KOPT-K1 (cell line): Measurements from ENCODE around the gene SLMAP.
A peak's percentile ranks its signal among the peaks of the same experiment; 100 is the strongest.

Experiments used
- H3K27ac ChIP-seq: fragments of 200-600 bp; sonication (generic); 2 replicates; pipeline ENCODE4 v1.5.1; 2016; ENCODE audit warnings: antibody characterized with exemption, mild to moderate bottlenecking, low read depth, low read length; ENCODE audit not compliant: poor library complexity, severe bottlenecking
- H3K36me3 ChIP-seq: fragments of 200-600 bp; sonication (generic); 2 replicates; pipeline ENCODE4 v1.5.1; 2017; ENCODE audit warnings: antibody characterized with exemption, mild to moderate bottlenecking, low read length, moderate library complexity; ENCODE audit not compliant: insufficient read depth
- H3K9me3 ChIP-seq: fragments of 200-600 bp; sonication (generic); 2 replicates; pipeline ENCODE4 v1.5.1; 2017; ENCODE audit warnings: antibody characterized with exemption, low read length, mild to moderate bottlenecking; ENCODE audit not compliant: insufficient read depth, poor library complexity, severe bottlenecking

Gene SLMAP

DNA sequence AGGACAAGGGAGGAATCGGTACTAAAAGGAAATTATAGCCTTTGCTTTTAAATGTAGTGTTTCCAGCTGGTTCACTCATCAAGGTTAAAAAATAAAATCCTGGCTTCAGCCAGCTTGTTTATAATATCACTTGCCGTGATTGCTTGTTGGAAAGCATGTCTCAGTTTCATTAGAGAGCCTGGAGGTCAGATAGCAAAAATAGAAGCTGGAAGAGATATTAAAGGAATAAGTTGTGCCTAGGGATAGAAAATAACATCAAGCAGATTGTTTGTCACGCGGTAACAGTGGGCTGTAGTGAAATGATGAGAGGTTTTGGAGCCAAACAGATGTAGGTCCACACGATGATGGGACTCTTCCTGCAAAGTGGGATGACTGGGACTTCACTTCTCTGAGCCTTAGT, 17.7 kb upstream of the SLMAP start:
- no peaks in the 10 kb centered on the region for H3K9me3 ChIP-seq

DNA sequence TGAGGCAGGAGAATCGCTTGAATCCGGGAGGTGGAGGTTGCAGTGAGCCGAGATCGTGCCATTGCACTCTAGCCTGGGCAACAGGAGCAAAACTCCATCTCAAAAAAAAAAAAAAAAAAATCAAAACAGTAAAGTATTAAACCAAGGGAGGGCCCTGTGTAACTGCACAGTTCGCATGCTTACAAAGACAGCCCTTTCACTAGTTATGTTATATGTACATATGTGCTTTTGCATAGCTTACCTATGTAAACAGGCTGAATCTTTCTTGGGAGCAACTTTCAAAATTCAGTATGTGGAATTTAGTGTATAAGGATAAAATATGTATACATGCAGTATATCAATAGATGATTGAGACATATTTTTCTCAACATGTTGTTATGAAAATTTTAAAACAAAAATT, 16.1 kb upstream of the SLMAP start:
- Histone ChIP-seq H3K27ac (no peak overlapping the region), H3K36me3 (no peaks in the 10 kb centered on the region), H3K9me3 (no peaks in the 10 kb centered on the region)

More for the DNA sequence above, 17.7 kb upstream of the SLMAP start:
- Histone ChIP-seq H3K27ac (no peak overlapping the region), H3K36me3 (no peaks in the 10 kb centered on the region)

DNA sequence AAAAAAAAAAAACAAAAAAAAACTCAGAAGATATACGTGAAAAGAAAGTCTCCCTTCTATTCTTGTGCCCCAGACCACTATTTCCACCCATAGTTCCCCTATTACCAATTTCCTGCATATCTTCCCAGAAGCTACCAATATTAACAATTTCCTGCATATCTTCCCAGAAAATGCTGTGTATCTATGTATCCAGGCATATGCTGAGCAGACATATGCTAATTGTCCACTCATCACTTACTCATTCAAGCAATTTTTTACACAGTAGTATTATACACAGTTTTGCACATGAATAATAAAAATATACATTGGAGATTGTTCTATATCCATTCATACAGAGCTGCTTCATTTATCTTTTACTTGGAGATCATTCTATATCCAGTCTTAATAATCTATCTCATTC, 12.6 kb upstream of the SLMAP start:
- Histone ChIP-seq H3K9me3 (no peaks in the 10 kb centered on the region), H3K36me3 (no peaks in the 10 kb centered on the region), H3K27ac (no peak overlapping the region)

DNA sequence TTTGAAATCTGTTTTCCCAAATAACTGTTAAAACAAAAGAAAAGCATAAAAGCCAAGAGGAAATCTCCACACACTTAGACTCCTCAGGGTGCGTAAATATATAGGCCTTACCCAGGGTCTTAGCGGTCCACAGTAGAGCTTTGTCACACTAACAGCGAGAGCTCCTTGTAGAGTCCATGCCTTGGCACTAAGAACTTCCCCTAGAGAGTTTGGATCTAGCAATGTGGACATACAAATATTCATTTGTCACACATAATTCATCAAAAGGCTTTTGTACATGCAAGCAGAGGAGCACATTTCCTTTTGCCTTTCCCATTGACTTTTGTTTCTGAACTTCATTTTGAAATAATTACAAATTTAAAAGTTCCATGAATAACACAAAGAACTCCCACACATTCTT, 11.0 kb upstream of the SLMAP start:
- no peaks in the 10 kb centered on the region for H3K36me3 ChIP-seq
- no peak overlapping the region for H3K27ac ChIP-seq
- H3K9me3 ChIP-seq = no peaks in the 10 kb centered on the region

DNA sequence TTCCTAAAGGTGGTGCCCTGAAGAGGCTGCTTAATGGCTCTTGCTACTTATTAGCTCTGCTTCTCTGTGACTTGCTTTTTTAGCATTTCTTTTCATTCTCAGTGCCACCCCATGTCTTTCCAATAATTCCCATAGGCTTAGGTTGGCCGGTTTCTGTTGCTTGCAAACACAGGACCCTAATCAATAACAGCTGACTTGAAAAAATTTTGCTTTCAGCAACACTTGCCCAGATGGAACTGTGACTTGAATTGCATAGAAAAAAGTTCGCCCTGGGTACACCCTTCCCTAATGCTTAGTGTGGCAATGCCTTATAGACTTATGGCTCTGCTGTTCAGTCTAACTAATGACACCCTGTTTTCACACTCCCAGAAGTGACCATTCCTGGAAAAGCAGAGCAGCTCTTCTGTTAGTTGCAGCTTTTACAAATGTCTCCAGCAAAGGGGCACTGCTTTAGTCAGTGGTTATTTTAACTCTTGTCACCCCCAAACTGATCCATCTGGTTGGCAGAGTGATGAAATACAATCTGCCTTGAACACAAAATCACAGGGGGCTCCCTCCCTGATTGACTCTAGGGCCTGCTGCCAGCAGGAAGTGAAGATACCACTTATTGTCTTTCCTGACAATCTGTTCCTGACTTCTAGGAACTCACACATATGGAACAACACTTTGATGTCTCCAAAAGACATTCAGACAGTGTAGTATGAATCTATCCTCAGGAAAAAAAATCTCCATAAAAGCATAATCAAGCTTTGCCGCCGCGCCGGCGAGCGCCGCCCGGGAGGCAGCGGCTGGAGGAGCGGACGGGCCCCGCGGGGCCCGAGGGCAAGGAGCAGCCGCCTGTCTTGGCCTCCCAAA, 9.7 kb upstream of the SLMAP start:
- no peak overlapping the region for H3K27ac ChIP-seq
- no peaks in the 10 kb centered on the region for H3K9me3 ChIP-seq
- H3K36me3 ChIP-seq = no peaks in the 10 kb centered on the region

DNA sequence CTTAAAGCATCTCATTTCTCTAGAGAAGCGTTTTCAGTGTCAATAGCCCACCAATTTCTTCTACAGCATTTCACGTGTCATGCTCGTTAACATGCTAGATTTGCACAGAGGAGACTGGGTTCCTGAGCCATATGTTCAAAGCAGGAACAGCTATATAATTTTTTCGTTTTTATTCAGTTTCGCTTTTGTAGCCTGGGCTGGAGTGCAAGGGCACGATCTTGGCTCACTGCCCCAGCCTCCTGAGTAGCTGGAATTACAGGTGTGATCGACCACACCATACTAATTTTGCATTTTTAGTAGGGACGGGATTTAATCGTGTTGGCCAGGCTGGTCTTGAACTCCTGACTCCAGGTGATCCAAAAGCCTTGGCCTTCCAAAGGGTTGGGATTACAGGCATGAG, 6.6 kb upstream of the SLMAP start:
- no peaks in the 10 kb centered on the region for H3K36me3 ChIP-seq
- H3K9me3 ChIP-seq = no peaks in the 10 kb centered on the region
- no peak overlapping the region for H3K27ac ChIP-seq

DNA sequence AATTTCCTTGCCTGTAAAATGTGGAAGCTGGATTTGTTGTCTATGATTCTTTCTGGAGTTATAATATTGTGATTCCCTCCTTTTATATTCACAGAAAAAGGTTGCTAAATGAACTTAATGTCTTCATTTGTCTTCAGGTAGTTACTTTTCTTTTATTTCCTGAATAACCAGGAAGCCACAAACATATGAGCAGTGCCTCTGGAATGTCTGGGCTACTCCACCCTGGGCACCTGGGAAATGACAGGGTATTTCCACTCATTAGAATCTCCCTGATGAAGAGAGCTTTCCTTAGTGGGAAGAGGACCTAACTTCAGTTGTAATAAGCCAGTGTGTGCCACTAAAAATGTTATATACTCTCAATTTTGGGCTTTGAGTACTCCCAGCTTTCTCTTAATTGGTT, 3.8 kb upstream of the SLMAP start:
- Histone ChIP-seq H3K9me3 (no peaks in the 10 kb centered on the region), H3K27ac (no peak overlapping the region), H3K36me3 (no peaks in the 10 kb centered on the region)

DNA sequence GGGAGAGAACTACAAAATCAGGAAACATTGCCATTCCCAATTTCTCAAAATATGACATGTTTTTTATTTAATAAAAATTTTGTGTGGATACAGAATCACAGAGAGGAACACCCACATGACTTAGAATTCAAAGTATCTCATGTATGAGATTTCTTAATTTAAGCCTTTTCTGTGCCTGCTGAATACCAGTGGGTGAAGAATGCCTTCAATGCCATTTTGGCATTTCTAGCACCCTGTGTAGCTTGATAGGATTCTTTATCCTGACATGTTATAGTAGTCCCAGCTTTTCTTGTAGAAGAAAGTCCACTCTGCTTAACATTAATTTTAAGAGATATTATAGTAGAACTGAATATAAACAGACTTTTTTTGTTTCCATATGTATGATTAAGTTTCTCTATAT, 3.1 kb upstream of the SLMAP start:
- no peak overlapping the region for H3K27ac ChIP-seq
- peaks cover 6% of the 10 kb centered on the region; the same call in 1 of the 2 replicates for H3K36me3 ChIP-seq
- H3K9me3 ChIP-seq = no peaks in the 10 kb centered on the region

DNA sequence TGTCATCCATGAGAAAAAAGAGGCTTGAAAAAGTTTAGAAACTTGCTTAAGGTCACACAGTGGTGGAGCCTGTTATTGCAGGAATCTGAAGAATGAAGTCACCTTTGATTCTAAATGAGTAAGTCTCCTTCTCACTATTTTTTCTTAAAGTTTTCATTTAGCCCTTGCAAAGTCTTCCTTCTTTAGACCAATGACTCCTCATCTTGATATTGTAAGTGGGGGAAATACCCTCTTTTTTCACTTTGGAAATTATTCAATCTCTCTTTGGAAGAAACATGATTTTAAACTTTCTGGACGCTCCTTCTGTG, 787 bp upstream of the SLMAP start:
- Histone ChIP-seq H3K27ac (peak overlapping the region; percentile 76), H3K9me3 (no peaks in the 10 kb centered on the region), H3K36me3 (peaks cover 25% of the 10 kb centered on the region)

DNA sequence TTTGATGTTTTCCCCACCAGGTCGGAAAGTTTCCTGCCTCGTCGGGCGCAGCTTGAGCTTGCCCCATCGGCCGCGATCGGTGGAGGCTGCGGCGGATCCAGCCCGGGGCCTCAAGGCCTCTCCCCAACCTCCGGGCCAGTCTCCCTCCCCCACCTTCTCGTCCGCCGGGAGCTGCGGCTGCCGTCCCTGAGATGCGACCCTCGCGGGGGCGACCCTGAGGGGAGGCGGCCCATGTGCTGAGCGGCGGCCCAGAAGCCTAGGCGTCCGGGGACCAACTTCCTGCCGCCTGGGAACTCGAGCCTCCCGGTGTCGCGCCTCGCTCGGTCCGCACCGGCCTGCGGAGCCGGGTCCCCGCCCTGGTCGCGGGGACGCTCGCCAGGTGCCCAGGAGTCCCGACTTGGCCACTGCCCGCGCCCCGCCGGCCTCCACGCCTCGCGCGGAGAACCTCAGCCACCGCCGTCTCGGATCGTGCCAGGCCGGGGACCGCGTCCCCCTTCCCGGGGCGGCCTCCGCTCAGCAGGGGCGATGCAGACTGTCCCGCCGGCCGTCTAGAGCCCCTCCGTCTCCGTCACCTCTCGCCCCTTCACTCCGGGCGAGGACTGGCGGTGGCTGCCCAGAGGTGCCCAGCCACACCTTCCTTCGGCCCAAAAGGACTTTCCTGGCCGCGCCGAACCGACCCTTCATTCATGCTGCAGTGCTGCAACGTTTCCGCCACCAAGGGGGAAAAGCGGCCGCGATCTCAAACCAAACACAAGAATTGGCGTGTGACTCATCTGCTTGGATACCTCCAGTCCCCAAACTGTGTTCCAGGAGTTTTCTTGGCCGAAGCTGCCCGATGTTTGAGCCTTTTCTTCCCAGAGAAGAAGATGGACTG, 656 bp downstream of the SLMAP start:
- Histone ChIP-seq H3K27ac (peak overlapping the region; percentile 76), H3K36me3 (peaks cover 38% of the 10 kb centered on the region), H3K9me3 (no peaks in the 10 kb centered on the region)

DNA sequence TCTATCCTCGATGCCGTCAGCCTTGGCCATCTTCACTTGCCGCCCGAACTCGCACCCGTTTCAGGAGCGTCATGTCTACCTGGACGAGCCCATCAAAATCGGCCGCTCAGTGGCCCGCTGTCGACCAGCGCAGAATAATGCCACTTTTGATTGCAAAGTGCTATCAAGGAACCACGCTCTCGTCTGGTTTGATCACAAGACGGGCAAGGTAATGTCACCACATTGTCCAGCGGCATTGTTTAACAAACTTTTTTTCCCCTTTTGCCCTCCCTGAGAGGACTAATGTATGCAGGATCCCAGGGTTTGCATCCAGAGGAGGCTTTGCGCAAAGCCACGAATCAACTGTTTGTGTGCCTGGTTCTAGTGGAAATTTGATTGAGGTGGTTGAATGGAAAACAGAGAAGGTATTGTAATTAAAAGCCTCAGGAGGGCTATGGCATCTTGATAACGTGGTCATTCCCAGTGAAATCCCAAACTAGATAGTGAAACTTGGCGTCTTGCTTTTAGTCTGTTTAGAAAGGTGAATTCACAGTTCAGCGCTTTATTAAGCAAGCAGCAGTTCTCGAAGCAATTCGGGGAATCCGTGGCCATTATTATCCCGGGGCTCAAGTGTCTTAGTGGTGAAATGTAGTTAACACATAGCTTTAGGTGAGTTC, 1.7 kb downstream of the SLMAP start:
- H3K9me3 ChIP-seq = no peaks in the 10 kb centered on the region
- H3K27ac ChIP-seq = no peak overlapping the region
- peaks cover 44% of the 10 kb centered on the region for H3K36me3 ChIP-seq

DNA sequence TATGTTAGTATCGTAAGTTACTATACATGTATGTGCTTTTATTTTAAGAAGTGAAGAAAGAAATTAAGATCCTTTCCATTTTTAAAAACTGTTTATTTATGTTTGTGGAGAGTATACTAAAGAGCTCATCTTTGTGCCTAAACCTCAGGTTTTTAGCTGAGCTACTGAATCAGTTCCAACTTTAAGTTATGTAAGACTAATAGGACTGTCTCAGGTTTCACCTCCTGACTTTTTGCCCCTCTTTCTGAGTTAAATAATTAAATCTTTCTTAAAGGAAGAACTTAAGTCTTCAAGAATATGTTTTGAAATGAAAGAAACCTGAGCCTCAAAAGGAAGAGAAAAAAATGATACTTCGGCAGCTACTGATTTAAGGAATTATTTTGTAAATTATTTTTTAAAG, 2.6 kb downstream of the SLMAP start:
- H3K9me3 ChIP-seq = no peaks in the 10 kb centered on the region
- H3K36me3 ChIP-seq = peaks cover 53% of the 10 kb centered on the region
- H3K27ac ChIP-seq = no peak overlapping the region

DNA sequence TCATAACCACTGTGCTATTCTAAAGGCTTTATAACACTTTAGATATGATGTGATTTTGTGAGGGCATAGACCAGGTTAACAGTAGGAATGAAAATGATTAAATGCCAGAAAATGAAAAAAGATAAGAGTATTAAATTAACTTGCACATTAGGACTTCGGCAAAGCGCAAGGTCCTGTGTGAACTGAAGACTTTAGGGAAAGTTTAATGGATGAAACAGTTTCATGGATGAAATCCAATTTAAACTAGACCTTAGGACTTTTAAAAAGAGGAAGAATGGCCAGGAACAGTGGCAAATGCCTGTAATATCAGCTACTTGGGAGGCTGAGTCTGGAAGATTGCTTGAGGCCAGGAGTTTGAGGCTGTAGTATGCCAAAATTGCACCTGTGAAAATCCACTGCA, 8.7 kb downstream of the SLMAP start:
- H3K9me3 ChIP-seq = no peaks in the 10 kb centered on the region
- no peak overlapping the region for H3K27ac ChIP-seq
- peaks cover 85% of the 10 kb centered on the region for H3K36me3 ChIP-seq

DNA sequence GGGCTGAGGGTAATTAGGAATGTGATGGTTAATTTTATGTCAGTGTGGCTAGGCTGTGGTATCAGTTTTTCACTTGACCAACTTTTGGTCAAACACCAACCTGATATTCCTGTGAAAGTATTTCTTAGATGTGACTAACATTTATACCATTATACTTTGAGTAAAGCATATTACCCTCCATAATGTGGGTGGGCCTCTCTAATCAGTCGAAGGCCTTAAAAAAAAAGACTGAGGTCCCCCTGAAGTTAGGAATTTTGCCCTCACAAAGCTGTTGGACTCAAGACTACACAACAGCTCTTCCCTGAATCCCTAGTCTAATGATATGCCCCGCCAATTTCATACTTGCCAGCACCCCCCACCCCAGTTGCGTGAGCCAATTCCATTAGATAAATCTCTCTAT, 12.5 kb downstream of the SLMAP start:
- no peak overlapping the region for H3K27ac ChIP-seq
- no peaks in the 10 kb centered on the region for H3K9me3 ChIP-seq
- peaks cover 52% of the 10 kb centered on the region for H3K36me3 ChIP-seq
